ENCODE data around the gene EVPLL.
"Not testable (repeated sequence)": the region's sequence is repeated elsewhere in the genome, so short reads cannot be mapped to it uniquely, and the experiment has no call there.

Gene EVPLL

GRCh38 chr17:18377437-18378204 is at the start of gene EVPLL:
EVPLL (plus strand) TSS chr17:18377778; CDS start chr17:18380938, 3,160 bp downstream.
- DNase-seq: peak; percentile 0

GRCh38 chr17:18328643-18329204 is 48.9 kb upstream of the EVPLL start:
- DNase-seq: no peak

DNA sequence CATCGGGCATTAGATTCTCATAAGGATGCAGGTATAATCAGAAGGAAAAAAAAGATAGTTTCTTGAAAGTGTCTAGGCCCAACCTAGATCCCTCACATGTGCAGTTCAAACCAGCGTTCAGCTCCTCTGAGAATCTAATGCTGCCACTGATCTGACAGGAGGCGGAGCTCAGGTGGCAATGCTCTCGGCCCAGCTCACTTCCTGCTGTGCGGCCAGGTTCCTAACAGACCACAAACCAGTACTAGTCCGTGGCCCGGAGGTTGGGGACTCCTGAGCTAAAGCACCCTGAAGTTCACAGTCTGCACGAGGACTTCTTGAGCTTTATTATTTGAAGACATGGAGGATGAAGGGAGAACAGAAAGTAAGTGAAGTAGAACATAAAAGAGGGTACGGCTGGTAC is 45.7 kb upstream of the EVPLL start:
- DNase-seq: no peak

DNA sequence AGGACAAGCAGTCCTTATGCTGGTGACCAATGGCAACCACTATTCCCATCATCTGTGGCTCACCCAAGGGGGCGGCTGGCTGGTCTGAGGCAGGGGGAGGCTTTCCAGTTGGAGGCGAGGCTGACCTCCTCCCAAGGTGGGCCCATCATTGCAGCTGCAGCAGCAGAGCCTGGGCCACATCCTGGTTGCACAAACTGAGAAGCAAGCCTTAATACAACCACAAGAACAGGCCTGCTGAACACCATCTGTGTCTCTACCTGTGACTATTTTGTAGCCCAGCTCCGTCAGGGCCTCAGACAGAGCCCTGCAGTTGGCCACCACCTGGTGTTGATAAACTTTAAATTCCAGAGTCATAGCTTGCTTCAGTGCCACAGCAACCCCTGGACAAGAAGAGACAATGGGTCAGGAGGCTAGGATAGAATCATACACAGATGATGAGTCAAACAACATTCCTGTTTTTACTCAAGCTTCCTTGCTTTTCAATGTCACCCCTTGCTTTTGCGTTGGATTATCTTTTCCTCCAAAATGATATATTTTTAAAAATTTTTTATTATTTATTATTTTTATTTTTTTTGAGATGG is 44.6 kb upstream of the EVPLL start:
- no peak for DNase-seq

DNA sequence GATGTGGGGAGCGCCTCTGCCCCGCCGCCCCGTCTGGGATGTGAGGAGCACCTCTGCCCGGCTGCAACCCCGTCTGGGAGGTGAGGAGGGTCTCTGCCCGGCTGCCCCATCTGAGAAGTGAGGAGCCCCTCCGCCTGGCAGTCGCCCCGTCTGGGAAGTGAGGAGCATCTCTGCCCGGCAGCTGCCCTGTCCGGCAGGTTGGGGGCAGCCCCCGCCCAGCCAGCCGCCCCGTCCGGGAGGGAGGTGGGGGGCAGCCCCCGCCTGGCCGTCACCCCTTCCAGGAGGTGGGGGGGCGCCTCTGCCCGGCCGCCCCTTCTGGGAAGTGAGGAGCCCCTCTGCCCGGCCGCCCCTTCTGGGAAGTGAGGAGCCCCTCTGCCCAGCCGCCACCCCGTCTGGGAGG is 39.4 kb upstream of the EVPLL start:
- not testable (repeated sequence) for DNase-seq

DNA sequence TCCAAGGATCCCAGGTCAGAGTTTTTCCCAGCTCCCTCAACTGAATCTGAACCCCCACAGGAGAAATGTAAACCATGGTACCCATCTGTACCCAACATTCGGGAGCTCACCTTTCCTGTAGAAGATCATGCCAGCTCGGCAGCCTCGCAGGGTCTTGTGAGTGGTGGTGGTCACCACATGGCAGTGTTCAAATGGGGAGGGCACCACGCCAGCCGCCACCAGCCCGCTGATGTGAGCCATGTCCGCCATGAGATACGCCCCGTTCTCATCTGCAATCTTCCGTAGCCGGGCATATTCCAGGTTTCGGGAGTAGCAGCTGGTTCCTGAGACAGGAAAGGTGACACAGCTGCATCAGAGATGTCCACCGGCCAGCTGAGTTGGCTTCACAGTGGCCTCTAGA is 37.6 kb upstream of the EVPLL start:
- no peak for DNase-seq

DNA sequence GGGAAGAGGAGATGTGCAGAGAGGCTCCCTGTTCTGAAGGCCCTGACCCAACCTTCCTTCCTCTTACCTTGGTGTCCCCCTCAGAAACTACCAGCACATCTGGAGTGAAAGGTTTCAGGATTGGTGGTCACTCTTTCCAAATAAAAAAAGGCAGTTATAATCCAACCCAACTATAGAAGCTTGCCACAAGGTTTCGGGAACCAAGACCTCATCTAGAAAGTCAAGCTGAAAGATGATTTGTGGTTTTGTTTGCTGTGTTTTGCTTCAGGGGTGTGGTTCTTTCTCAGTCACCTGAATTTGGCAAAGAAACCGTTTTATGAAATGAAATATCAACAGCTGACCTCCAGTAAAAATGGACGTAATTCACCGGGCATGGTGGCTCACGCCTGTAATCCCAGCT is 33.6 kb upstream of the EVPLL start:
- DNase-seq: no peak

GRCh38 chr17:18353541-18353940 is 24.0 kb upstream of the EVPLL start:
- DNase-seq: no peak

- no peak for DNase-seq
Observed at GRCh38 chr17:18356624-18357023, 21.0 kb upstream of the EVPLL start.

DNA sequence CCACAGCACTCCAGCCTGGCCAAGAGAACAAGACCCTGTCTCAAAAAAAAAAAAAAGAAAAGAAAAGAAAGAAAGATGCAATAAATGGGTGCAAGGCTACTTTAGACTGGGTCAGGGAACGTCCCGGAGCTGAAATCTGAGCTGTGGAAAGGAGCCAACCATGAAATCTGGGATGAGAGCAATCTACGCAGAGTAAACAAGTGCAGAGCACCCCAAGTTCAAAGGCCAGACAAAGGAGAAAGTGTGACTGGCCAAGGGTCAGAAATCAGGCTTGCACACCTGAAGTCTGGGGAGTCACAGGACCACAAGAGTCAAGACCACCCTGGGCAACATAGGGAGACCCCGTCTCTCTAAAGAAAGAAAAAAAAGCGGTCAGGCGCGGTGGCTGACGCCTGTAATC is 17.1 kb upstream of the EVPLL start:
- DNase-seq: no peak

DNA sequence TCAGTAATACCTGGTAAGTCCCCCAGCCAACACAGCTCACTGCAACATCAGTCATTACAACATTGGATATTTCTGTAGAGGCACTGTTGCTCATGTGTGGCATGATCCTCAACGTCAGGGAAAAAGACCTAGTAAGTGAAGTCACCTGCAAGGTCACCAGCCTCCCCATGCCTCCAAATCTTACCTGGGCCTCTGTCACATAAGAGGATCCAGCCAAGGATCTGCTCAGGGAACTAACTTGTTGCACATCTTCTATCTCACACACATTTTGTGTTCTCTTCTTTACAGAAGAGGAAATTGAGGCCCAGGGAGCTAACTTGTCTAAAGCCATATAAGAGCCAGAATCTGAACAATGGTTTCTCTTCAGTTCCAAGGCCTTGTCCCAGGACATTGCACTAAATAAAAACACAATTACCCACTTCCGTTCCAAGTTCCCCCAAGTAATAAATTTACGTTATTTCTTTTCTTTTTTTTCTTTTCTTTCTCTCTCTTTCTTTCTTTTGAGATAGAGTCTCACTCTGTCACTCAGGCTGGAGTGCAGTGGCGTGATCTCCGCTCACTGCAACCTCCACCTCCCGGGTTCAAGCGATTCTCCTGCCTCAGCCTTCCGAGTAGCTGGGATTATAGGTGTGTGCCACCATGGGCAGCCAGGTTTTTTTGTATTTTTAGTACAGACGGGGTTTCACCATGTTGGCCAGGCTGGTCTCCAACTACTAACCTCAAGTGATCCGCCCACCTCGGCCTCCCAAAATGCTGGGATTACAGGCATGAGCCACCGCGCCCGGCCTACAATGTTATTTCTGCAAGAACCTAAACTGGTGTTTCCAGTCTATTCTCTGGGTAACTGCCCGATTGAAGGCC is 15.5 kb upstream of the EVPLL start:
- DNase-seq: no peak

GRCh38 chr17:18362698-18363100 is 14.9 kb upstream of the EVPLL start:
- no peak for DNase-seq

DNA sequence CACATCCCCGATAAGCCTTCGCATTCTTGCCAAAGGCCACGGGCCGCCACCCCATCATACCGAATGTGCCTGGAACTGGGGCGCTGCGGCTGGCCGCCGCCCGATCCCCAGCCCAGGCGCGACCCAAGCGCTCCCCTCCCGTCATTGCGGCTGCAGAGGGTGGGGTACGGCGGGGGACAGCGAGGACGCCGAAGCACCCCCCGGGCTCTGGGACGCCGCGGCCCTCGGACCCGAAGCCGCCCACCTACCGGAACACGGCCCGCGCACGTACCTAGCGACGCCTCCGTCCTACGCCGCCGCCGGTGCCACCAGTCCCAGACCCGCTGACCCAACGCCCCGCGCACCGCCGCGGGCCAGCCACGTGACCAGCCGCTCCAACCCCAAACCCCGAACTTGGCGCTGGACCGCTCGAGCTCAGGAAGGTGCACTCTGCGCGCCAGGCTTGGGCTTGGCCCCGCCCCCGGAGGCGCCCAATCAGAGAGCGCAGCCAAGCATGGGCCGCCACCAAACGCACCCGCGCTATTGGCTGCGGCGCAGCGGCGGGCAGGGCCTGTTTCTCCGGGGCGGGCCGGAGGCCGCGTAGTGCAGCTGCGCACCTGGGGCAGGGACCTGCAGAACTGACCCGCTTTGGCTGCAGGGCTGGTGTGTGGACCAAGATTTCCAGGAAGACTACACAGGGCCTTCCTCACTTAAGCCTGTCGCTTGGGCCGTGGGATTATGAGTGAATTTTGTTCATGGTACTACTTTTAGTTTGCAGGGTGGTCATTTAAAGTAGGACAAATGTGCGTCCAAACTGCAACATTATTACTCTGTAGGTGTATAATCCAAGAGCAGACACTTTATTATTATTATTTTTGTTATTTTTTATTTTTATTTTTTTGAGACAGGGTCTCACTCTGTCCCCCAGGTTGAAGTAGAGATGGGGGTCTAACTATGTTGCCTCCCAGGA is 14.2 kb upstream of the EVPLL start, which contains the start of gene SHMT1:
Gene SHMT1 (minus strand): TSS at position 450 of the 949 bp plus-strand sequence. CDS start 7,569 bp downstream, outside the sequence.
- peak; percentile 62 for DNase-seq

DNA sequence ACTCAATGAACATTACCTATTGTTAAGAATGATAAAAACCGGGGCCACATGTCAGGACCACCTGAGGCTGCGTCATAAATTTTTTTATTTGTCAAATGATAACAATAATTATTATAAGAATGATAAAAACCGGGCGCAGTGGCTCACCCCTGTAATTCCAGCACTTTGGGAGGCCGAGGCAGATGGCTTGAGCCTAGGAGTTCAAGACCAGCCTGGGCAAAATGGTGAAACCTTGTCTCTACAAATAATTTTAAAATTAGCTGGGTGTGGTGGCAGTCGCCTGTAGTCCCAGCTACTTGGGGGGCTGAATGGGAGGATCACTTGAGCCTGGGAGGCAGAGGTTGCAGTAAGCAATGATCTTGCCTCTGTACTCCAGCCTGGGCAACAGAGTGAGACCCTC is 13.4 kb upstream of the EVPLL start:
- no peak for DNase-seq

DNA sequence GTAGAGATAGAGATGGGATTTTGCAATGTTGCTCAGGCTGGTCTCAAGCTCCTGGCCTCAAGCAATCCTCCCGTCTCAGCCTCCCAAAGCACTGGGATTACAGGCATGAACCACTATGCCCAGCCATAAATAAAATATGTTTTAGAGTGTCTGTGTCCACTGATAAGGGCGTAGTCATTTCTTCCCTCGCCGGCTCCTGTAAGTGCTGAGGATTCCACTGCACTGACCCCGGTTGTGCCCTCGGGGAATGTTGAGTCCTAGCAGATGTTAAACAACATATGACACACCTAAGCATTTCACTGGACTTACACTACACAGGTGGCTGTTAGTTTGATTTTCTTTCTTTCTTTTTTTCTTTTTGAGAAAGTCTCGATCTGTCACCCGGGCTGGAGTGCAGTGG is 8.6 kb upstream of the EVPLL start:
- DNase-seq: no peak

DNA sequence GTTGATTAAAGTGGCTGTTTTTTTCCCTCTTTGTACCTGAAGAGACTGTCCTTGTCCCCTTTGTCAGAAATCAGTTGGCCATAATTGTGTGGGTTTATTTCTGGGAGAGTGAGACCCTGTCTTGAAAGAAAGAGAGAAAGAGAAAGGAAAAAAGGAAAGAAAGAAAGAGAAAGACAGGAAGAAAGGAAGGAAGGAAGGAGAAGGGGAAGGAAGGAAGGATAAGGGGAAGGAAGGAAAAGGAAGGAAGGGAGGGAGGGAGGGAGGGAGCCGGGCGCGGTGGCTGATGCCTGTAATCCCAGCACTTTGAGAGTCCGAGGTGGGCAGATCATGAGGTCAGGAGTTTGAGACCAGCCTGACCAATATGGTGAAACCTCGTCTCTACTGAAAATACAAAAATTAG is 6.8 kb upstream of the EVPLL start:
- no peak for DNase-seq

- DNase-seq: no peak
Observed at GRCh38 chr17:18371455-18371854, 6.1 kb upstream of the EVPLL start.

DNA sequence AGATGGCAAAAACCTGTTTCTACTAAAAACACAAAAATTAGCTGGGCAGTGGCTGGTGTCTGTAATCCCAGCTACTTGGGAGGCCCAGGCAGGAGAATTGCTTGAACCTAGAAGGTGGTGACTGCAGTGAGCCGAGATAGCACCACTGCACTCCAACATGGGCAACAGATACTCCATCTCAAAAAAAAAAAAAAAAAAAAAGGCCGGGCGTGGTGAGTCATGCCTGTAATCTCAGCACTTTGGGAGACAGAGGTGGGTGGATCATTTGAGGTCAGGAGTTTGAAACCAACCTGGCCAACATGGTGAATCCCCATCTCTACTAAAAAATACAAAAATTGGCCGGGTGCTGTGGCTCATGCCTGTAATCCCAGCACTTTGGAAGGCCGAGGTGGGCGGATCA is 4.4 kb upstream of the EVPLL start:
- DNase-seq: not testable (repeated sequence)

DNA sequence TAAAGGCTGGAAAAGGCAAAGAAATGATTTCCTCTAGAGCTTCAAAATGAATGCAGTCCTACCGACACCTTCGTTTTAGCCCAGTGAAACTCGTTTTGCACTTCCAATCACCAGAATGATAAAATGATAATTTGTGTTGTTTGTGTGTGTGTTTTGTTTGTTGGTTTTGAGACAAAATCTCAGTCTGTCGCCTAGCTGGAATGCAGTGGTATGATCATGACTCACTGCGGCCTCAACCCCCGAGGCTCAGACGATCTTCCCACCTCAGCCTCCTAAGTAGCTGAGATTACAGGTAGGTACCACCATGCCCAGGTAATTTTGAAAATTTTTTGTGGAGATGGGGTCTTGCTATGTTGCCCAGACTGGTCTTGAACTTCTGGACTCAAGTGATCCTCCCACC is 3.4 kb upstream of the EVPLL start:
- DNase-seq: no peak

GRCh38 chr17:18378205-18378505 is 577 bp downstream of the EVPLL start:
- DNase-seq: no peak

DNA sequence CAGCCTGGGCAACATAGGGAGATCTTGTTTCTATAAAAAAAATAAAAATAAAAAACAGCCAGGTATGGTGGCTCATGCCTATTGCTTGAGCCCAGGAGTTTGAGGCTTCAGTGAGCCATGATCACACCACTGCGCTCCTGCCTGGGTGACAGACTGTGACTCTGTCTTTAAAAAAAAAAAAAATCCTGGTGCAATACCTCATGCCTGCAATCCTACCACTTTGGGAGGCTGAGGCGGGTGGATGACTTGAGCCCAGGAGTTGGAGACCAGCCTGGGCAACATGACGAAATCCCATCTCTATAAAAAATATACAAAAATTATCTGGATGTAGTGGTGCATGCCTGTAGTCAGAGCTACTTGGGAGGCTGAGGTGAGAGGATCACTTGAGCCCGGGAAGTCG is 1.0 kb downstream of the EVPLL start:
- DNase-seq: not testable (repeated sequence)

All from KG1 (cell line).